PC-9 (cell line): ENCODE results near the gene LRRC14B. TPM values are rescaled to one million over a fixed set of nuclear protein-coding genes. Genes with fewer than 3 reads are reported as not detected.

Experiments
- BruUV-seq: library from RNA; stranded (reverse); fragments of 400-500 nt; replicated peaks from 2 replicates; lab custom pipeline; 2021; lab: Mats Ljungman, UMichigan
- CTCF ChIA-PET: fragments of 300-600 bp; sonication (Branson Sonifier 250); formaldehyde crosslinking; loops from one replicate; lab custom pipeline; 2022; ENCODE audit warnings: antibody characterized with exemption; lab: Charles Lee
- POLR2A ChIA-PET: fragments of 300-600 bp; sonication (Branson Sonifier 250); formaldehyde crosslinking; loops from one replicate; lab custom pipeline; 2022; ENCODE audit warnings: antibody characterized with exemption; ENCODE audit not compliant: unreplicated experiment; lab: Charles Lee
- DNase-seq, 2 experiments: peaks; one replicate each; pipeline versions ENCODE4 v3.0.0 to v3.0.0-alpha.2; 2015 to 2022; ENCODE audit warnings: mixed read lengths in 1 of 2
- H2AFZ ChIP-seq: fragments of 200-600 bp; sonication (generic); 2 replicates; pipeline ENCODE4 v1.8.1; 2017; ENCODE audit warnings: antibody characterized with exemption
- H3F3A ChIP-seq: fragments of 200-600 bp; sonication (generic); 2 replicates; pipeline ENCODE4 v1.8.1; 2017; ENCODE audit warnings: antibody characterized with exemption, mild to moderate bottlenecking, low read depth; ENCODE audit not compliant: insufficient read depth
- H3K27ac ChIP-seq: fragments of 200-600 bp; sonication (generic); 2 replicates; pipeline ENCODE4 v1.6.1; 2016; ENCODE audit warnings: mixed run types
- H3K27me3 ChIP-seq: fragments of 200-600 bp; sonication (generic); 2 replicates; pipeline ENCODE4 v1.6.1; 2016; ENCODE audit warnings: low read depth, mixed run types; ENCODE audit not compliant: insufficient read depth
- H3K36me3 ChIP-seq: fragments of 200-600 bp; sonication (generic); 2 replicates; pipeline ENCODE4 v1.6.1; 2016; ENCODE audit warnings: low read depth, mixed run types
- H3K4me1 ChIP-seq: fragments of 200-600 bp; sonication (generic); replicated peaks from 2 replicates; pipeline ENCODE4 v1.6.1; 2016; ENCODE audit warnings: mixed run types; ENCODE audit not compliant: insufficient read depth
- H3K4me2 ChIP-seq: fragments of 200-600 bp; sonication (generic); 2 replicates; pipeline ENCODE4 v1.6.1; 2017; ENCODE audit warnings: mixed run types
- H3K4me3 ChIP-seq: fragments of 200-600 bp; sonication (generic); 2 replicates; pipeline ENCODE4 v1.6.1; 2016; ENCODE audit warnings: mixed run types
- H3K79me2 ChIP-seq: fragments of 200-600 bp; sonication (generic); 2 replicates; pipeline ENCODE4 v1.6.1; 2017; ENCODE audit warnings: low read depth, mixed run types
- H3K9me2 ChIP-seq: fragments of 200-600 bp; sonication (generic); 2 replicates; pipeline ENCODE4 v1.8.1; 2017; ENCODE audit warnings: mild to moderate bottlenecking; ENCODE audit not compliant: insufficient read depth
- H3K9me3 ChIP-seq: fragments of 200-600 bp; sonication (generic); 2 replicates; pipeline ENCODE4 v1.8.1; 2016; ENCODE audit warnings: low read depth; ENCODE audit not compliant: insufficient read depth
- H4K20me1 ChIP-seq: fragments of 200-600 bp; sonication (generic); 2 replicates; pipeline ENCODE4 v1.8.1; 2017; ENCODE audit not compliant: insufficient read depth
- CTCF ChIP-seq: fragments of 200-600 bp; sonication (generic); conservative IDR thresholded peaks from 2 replicates; pipeline ENCODE4 v1.6.1; 2017; ENCODE audit warnings: mixed run types, antibody characterized with exemption, mild to moderate bottlenecking, moderate library complexity
- EZH2 ChIP-seq: fragments of 200-600 bp; sonication (generic); IDR thresholded peaks from 2 replicates; pipeline ENCODE4 v1.8.0; 2017; ENCODE audit warnings: antibody characterized with exemption, low read depth
- intact Hi-C: fragments of 100-400 bp; cut with micrococcal nuclease; formaldehyde crosslinking; loops from one replicate; pipeline ENCODE4 v1.10.0; 2022; ENCODE audit not compliant: unreplicated experiment
- total RNA-seq: library from RNA; stranded (reverse); gene quantifications from 2 replicates; pipeline ENCODE4 v1.2.3, GENCODE V29; 2021

The LRRC14B gene
- total RNA-seq, 1 experiment from 2014 or later: not detected

- ChIA-PET POLR2A (no interaction called here), CTCF (interaction anchor here (0.6 kb wide), 1 partner anchor 196 kb away, joined by 4 read pairs; no protein-coding TSS in a partner anchor)
- H2AFZ ChIP-seq: no peak overlapping the region
- TF ChIP-seq CTCF: no peak
- TF ChIP-seq EZH2: no peak
- H3K79me2 ChIP-seq: no peaks in the 10 kb centered on the region
- H3K4me1 ChIP-seq: no peaks in the 10 kb centered on the region
- peaks cover 27% of the 10 kb centered on the region for H4K20me1 ChIP-seq
- no TSS peak for BruUV-seq
- DNase-seq: no peak
- no peaks in the 10 kb centered on the region for H3K9me2 ChIP-seq
- no peak overlapping the region for H3K4me2 ChIP-seq
- no peaks in the 10 kb centered on the region for H3K27me3 ChIP-seq
- H3K36me3 ChIP-seq: peaks cover 6% of the 10 kb centered on the region; the same call in 1 of the 2 replicates
- no peaks in the 10 kb centered on the region; the same call in 1 of the 2 replicates for H3F3A ChIP-seq
- H3K4me3 ChIP-seq: no peak overlapping the region
- no peaks in the 10 kb centered on the region for H3K9me3 ChIP-seq
- intact Hi-C loops: no loop called here
- H3K27ac ChIP-seq: no peak overlapping the region
These were observed 10.4 kb downstream of the LRRC14B start for GRCh38 chr5:201672-202071.

- no peak overlapping the region for H3K4me2 ChIP-seq
- H3K4me3 ChIP-seq: no peak overlapping the region
- H3K9me2 ChIP-seq: no peaks in the 10 kb centered on the region
- POLR2A ChIA-PET: interaction anchor here (0.6 kb wide), 1 partner anchor 15 kb away, joined by 5 read pairs; no protein-coding TSS in a partner anchor
- H3K4me1 ChIP-seq: no peaks in the 10 kb centered on the region
- CTCF ChIA-PET: no interaction called here
- H3K79me2 ChIP-seq: peaks cover 7% of the 10 kb centered on the region; the same call in 1 of the 2 replicates
- TF ChIP-seq EZH2 (no peak), CTCF (no peak)
- H4K20me1 ChIP-seq: peaks cover 39% of the 10 kb centered on the region
- no peak for DNase-seq
- no peaks in the 10 kb centered on the region; the same call in 1 of the 2 replicates for H3F3A ChIP-seq
- intact Hi-C loops: no loop called here
- H3K36me3 ChIP-seq: peaks cover 6% of the 10 kb centered on the region; the same call in 1 of the 2 replicates
- H3K27me3 ChIP-seq: no peaks in the 10 kb centered on the region
- H3K9me3 ChIP-seq: no peaks in the 10 kb centered on the region
- no TSS peak for BruUV-seq
- no peak overlapping the region for H3K27ac ChIP-seq
- H2AFZ ChIP-seq: no peak overlapping the region
These were observed 12.1 kb downstream of the LRRC14B start for GRCh38 chr5:203246-203930.

- H3K27me3 ChIP-seq: no peaks in the 10 kb centered on the region
- CTCF ChIA-PET: no interaction called here
- POLR2A ChIA-PET: interaction anchor here (0.6 kb wide), 1 partner anchor 16 kb away, joined by 5 read pairs; no protein-coding TSS in a partner anchor
These were observed 12.7 kb downstream of the LRRC14B start for GRCh38 chr5:204001-204400.

More at GRCh38 chr5:204001-204400, 12.7 kb downstream of the LRRC14B start:
- Histone ChIP-seq H3K4me2 (no peak overlapping the region), H3F3A (no peaks in the 10 kb centered on the region; the same call in 1 of the 2 replicates), H3K4me3 (no peak overlapping the region), H3K79me2 (peaks cover 12% of the 10 kb centered on the region; the same call in 1 of the 2 replicates), H3K9me3 (no peaks in the 10 kb centered on the region), H2AFZ (no peak overlapping the region), H3K36me3 (peaks cover 6% of the 10 kb centered on the region; the same call in 1 of the 2 replicates), H3K4me1 (no peaks in the 10 kb centered on the region), H3K27ac (no peak overlapping the region), H3K9me2 (no peaks in the 10 kb centered on the region), H4K20me1 (peaks cover 43% of the 10 kb centered on the region)
- no TSS peak for BruUV-seq
- no peak for DNase-seq
- no peak for TF ChIP-seq CTCF
- no peak for TF ChIP-seq EZH2
- intact Hi-C loops: no loop called here
